ENCODE measurements around the gene STIM1. TPM values are rescaled to one million over a fixed set of nuclear protein-coding genes. Genes with fewer than 3 reads are reported as not detected.
A peak's percentile ranks its signal among the peaks of the same experiment; 100 is the strongest.

Gene STIM1
- total RNA-seq, 3 donors from 2014 or later (not counting 1 experiment from before 2014, with no cell fraction given): 171 to 187 (median 175) TPM

DNA sequence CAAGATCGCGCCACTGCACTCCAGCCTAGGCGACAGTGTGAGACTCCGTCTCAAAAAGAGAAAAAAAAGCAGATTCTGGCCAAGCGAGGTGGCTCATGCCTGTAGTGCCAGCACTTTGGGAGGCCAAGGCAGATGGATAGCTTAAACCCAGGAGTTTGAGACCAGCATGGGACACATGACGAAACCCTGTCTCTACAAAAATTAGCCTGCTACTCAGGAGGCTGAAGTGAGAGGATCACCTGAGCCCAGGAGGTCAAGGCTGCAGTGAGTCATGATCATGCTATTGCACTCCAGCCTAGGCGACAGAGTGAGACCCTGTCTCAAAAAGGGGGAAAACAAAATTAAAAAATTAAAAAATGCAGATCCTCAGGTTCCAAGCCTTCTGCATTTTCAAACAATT lies 33.2 kb upstream of the STIM1 start:
- no peaks in the 10 kb centered on the region for H3K36me3 Mint-ChIP-seq
- no peaks in the 10 kb centered on the region for H3K27me3 ChIP-seq (ENCODE audit: control insufficient read depth, insufficient read depth, low read length)
- peaks cover 19% of the 10 kb centered on the region for H3K36me3 ChIP-seq (ENCODE audit: control insufficient read depth, insufficient read depth, low read length)
- ATAC-seq: no peak
- H3K9me3 Mint-ChIP-seq: no peaks in the 10 kb centered on the region
- peaks cover 24 to 29% of the 10 kb centered on the region in 2 donors for H3K4me1 Mint-ChIP-seq
- 97% methylated on average over 7 of the region's 7 CpGs for WGBS (ENCODE audit: insufficient coverage)
- TF ChIP-seq, protein P1, sequence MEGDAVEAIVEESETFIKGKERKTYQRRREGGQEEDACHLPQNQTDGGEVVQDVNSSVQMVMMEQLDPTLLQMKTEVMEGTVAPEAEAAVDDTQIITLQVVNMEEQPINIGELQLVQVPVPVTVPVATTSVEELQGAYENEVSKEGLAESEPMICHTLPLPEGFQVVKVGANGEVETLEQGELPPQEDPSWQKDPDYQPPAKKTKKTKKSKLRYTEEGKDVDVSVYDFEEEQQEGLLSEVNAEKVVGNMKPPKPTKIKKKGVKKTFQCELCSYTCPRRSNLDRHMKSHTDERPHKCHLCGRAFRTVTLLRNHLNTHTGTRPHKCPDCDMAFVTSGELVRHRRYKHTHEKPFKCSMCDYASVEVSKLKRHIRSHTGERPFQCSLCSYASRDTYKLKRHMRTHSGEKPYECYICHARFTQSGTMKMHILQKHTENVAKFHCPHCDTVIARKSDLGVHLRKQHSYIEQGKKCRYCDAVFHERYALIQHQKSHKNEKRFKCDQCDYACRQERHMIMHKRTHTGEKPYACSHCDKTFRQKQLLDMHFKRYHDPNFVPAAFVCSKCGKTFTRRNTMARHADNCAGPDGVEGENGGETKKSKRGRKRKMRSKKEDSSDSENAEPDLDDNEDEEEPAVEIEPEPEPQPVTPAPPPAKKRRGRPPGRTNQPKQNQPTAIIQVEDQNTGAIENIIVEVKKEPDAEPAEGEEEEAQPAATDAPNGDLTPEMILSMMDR (IDR thresholded peaks at IDR 0.05): no peak
- H3K27ac ChIP-seq (ENCODE audit: low read length): no peak overlapping the region
- no peaks in the 10 kb centered on the region for H3K27me3 Mint-ChIP-seq (ENCODE audit: low read depth in 2 of 2)
- no peak for DNase-seq
- no peak overlapping the region for H3K4me3 Mint-ChIP-seq
- intact Hi-C loops (cut with micrococcal nuclease): no loop called here
- no peak overlapping the region for H3K4me3 ChIP-seq (ENCODE audit: low read length)
- peaks cover 20% of the 10 kb centered on the region for H3K4me1 ChIP-seq (ENCODE audit: control insufficient read depth, insufficient read depth, low read length)
- no peak overlapping the region for H3K27ac Mint-ChIP-seq
- H3K9me3 ChIP-seq (ENCODE audit: control insufficient read depth, insufficient read depth, low read length): no peaks in the 10 kb centered on the region

DNA sequence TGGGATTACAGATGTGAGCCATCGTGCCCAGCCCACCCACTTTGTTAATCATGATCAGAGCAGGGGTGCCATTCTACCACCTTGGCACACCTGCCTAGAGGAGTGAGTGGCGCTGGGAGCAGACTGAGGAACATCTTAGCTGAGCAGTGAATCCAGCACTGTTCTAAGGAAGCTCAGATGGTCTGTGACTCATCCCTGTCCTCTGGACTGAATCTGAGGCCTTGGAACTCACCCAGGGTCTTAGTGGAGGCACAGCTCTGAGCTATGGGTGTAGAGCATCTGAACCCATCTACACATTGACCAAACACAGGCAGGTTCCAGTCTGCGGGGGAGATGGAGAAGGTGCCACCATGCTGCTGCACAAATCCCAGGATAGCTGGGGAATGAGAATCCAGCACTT lies 32.2 kb upstream of the STIM1 start:
- H3K4me3 Mint-ChIP-seq: no peak overlapping the region
- 97% methylated on average over 3 of the region's 3 CpGs for WGBS (ENCODE audit: insufficient coverage)
- H3K27me3 Mint-ChIP-seq (ENCODE audit: low read depth in 2 of 2): no peaks in the 10 kb centered on the region
- DNase-seq: no peak
- no peaks in the 10 kb centered on the region for H3K36me3 Mint-ChIP-seq
- peaks cover 20% of the 10 kb centered on the region for H3K4me1 ChIP-seq (ENCODE audit: control insufficient read depth, insufficient read depth, low read length)
- H3K9me3 ChIP-seq (ENCODE audit: control insufficient read depth, insufficient read depth, low read length): no peaks in the 10 kb centered on the region
- intact Hi-C loops (cut with micrococcal nuclease): no loop called here
- no peak for ATAC-seq
- peaks cover 33 to 34% of the 10 kb centered on the region in 2 donors for H3K4me1 Mint-ChIP-seq
- no peaks in the 10 kb centered on the region for H3K27me3 ChIP-seq (ENCODE audit: control insufficient read depth, insufficient read depth, low read length)
- H3K36me3 ChIP-seq (ENCODE audit: control insufficient read depth, insufficient read depth, low read length): peaks cover 29% of the 10 kb centered on the region
- no peak overlapping the region for H3K27ac ChIP-seq (ENCODE audit: low read length)
- H3K4me3 ChIP-seq (ENCODE audit: low read length): no peak overlapping the region
- peak overlapping the region; percentile 48 to 85 for H3K27ac Mint-ChIP-seq
- TF ChIP-seq, protein P1 (IDR thresholded peaks at IDR 0.05): no peak
- no peaks in the 10 kb centered on the region for H3K9me3 Mint-ChIP-seq

DNA sequence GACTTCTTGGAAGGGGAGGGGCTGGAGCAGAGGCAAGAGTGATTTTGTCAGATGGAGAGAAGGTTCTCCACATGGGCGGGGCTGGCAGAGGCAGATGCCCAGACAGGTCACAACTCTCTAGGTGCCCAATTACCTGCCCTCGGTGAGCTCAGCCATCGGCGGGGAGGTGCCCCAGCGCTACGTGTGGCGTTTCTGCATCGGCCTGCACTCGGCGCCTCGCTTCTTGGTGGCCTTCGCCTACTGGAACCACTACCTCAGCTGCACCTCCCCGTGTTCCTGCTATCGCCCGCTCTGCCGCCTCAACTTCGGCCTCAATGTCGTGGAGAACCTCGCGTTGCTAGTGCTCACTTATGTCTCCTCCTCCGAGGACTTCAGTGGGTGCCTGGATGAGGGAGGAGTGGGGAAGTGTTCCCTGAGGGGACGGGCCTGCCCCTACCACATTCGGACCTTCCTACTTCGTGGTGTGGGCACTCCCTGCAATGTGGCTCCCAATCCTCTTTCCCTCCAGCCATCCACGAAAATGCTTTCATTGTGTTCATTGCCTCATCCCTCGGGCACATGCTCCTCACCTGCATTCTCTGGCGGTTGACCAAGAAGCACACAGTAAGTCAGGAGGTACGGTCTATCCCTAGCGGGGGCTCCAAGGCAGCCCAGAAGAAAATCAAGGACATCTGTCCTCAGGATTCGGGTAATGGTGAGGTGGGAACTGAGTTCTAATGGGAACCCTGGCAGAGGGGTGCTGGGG lies 31.5 kb upstream of the STIM1 start:
- H3K9me3 ChIP-seq (ENCODE audit: control insufficient read depth, insufficient read depth, low read length): no peaks in the 10 kb centered on the region
- H3K4me1 ChIP-seq (ENCODE audit: control insufficient read depth, insufficient read depth, low read length): peaks cover 20% of the 10 kb centered on the region
- TF ChIP-seq, protein P1 (IDR thresholded peaks at IDR 0.05): no peak
- peak overlapping the region; percentile 81 to 85 for H3K27ac Mint-ChIP-seq
- H3K36me3 Mint-ChIP-seq: no peaks in the 10 kb centered on the region
- H3K4me3 ChIP-seq (ENCODE audit: low read length): no peak overlapping the region
- no peaks in the 10 kb centered on the region for H3K27me3 Mint-ChIP-seq (ENCODE audit: low read depth in 2 of 2)
- H3K27me3 ChIP-seq (ENCODE audit: control insufficient read depth, insufficient read depth, low read length): no peaks in the 10 kb centered on the region
- no peaks in the 10 kb centered on the region for H3K9me3 Mint-ChIP-seq
- peaks cover 30% of the 10 kb centered on the region for H3K36me3 ChIP-seq (ENCODE audit: control insufficient read depth, insufficient read depth, low read length)
- peaks cover 33 to 34% of the 10 kb centered on the region in 2 donors for H3K4me1 Mint-ChIP-seq
- 97% methylated on average over 30 of the region's 30 CpGs for WGBS (ENCODE audit: insufficient coverage)
- no peak overlapping the region for H3K27ac ChIP-seq (ENCODE audit: low read length)
- ATAC-seq: no peak
- DNase-seq: peak in 1 of 2 donors; percentile 14
- H3K4me3 Mint-ChIP-seq: no peak overlapping the region
- intact Hi-C loops (cut with micrococcal nuclease): loop anchor here (1.0 to 2.0 kb wide), 2 partner anchors 17 to 248 kb away; partner anchors contain the start of gene RHOG
